Left ventricle myocardium inferior (tissue), 1 donor: ENCODE results near the gene ZKSCAN1. TPM values are rescaled to one million over a fixed set of nuclear protein-coding genes. Genes with fewer than 3 reads are reported as not detected.

Experiments used
- DNase-seq: peaks from one replicate; pipeline ENCODE4 v3.0.0-alpha.2; 2020
- H3K27ac ChIP-seq: fragments of 200-600 bp; replicated peaks from 2 replicates; pipeline ENCODE4 v1.8.0; 2021
- H3K27me3 ChIP-seq: fragments of 200-600 bp; 2 replicates; pipeline ENCODE4 v1.8.0; 2021; ENCODE audit warnings: low read depth
- H3K36me3 ChIP-seq: fragments of 200-600 bp; 2 replicates; pipeline ENCODE4 v1.8.0; 2021
- H3K4me1 ChIP-seq: fragments of 200-600 bp; 2 replicates; pipeline ENCODE4 v1.8.0; 2021
- H3K4me3 ChIP-seq: fragments of 200-600 bp; 2 replicates; pipeline ENCODE4 v1.8.0; 2021; ENCODE audit warnings: mild to moderate bottlenecking, moderate library complexity
- H3K9me3 ChIP-seq: fragments of 200-600 bp; replicated peaks from 2 replicates; pipeline ENCODE4 v1.8.0; 2021
- CTCF ChIP-seq: fragments of 200-600 bp; IDR thresholded peaks from 2 replicates; pipeline ENCODE4 v1.8.0; 2021; ENCODE audit warnings: antibody characterized with exemption, mild to moderate bottlenecking, borderline replicate concordance
- intact Hi-C: fragments of 100-400 bp; cut with micrococcal nuclease; formaldehyde crosslinking; loops from one replicate; pipeline ENCODE4 v1.11.0; 2022
- total RNA-seq: library from RNA; stranded (reverse); fragmentation: NEBNext Ultra II Directional; extraction: Animal tissue kit (Norgen Biotek cat#: 25700); gene quantifications from one replicate; pipeline ENCODE4 v1.2.1, GENCODE V29; 2021
- donor health status: DM: no; HTN: yes; CAD: no; lungs with severe emphysema.

ZKSCAN1 gene
- total RNA-seq, 1 donor from 2014 or later = 37.1 TPM

DNA sequence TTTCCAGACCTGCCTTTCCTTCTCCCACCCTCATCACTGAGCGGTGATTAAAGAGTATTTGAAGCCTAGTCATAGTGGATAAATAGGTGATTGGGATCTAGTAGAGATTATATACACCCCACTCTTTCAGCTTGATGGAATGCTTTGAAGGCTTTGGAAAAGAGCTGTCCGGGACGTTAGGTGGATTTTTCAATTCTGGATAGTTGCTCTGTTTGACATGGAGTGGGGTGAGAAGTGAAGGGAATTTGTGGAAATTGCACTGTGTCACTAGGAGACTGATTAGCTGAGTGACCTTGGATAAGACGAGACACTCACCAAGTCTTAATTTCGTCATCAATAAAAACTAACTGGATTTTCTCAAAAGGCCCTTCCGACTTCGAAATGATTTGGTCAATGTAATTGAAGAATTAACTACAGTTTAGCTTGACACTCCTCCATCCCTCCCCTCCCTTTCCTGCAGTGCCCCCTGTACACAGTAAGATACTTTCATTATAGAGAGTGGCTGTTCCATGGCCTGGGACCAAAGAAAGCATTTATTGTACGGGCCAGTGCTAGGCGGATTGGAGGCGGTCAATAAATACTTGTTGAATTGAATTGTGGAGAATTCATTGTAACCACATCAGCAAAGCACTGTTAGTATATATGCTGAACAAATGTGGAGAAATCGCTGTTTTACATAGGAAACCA, 962 bp downstream of the ZKSCAN1 start:
- intact Hi-C loops = no loop called here
- Histone ChIP-seq H3K27me3 (no peaks in the 10 kb centered on the region), H3K4me1 (peaks cover 62% of the 10 kb centered on the region), H3K36me3 (no peaks in the 10 kb centered on the region), H3K27ac (peak overlapping the region; percentile 96), H3K4me3 (peak overlapping the region; percentile 98), H3K9me3 (no peaks in the 10 kb centered on the region)
- TF ChIP-seq CTCF = no peak
- DNase-seq = no peak

GRCh38 chr7:100017300-100017699, 1.9 kb downstream of the ZKSCAN1 start:
- TF ChIP-seq CTCF = no peak
- DNase-seq = no peak
- no peak overlapping the region for H3K27ac ChIP-seq
- no peaks in the 10 kb centered on the region for H3K27me3 ChIP-seq
- no peaks in the 10 kb centered on the region for H3K9me3 ChIP-seq
- intact Hi-C loops = no loop called here
- peak overlapping the region; percentile 98 for H3K4me3 ChIP-seq
- peaks cover 65% of the 10 kb centered on the region for H3K4me1 ChIP-seq
- peaks cover 4% of the 10 kb centered on the region for H3K36me3 ChIP-seq

GRCh38 chr7:100017875-100018274, 2.5 kb downstream of the ZKSCAN1 start:
- no peak for DNase-seq
- intact Hi-C loops = no loop called here
- no peaks in the 10 kb centered on the region for H3K9me3 ChIP-seq
- H3K4me1 ChIP-seq = peaks cover 65% of the 10 kb centered on the region
- peaks cover 4% of the 10 kb centered on the region for H3K36me3 ChIP-seq
- no peak overlapping the region for H3K4me3 ChIP-seq
- no peak overlapping the region for H3K27ac ChIP-seq
- no peaks in the 10 kb centered on the region for H3K27me3 ChIP-seq
- no peak for TF ChIP-seq CTCF

GRCh38 chr7:100019908-100020307, 4.5 kb downstream of the ZKSCAN1 start:
- intact Hi-C loops = no loop called here
- no peaks in the 10 kb centered on the region for H3K9me3 ChIP-seq
- TF ChIP-seq CTCF = no peak
- peaks cover 63% of the 10 kb centered on the region for H3K4me1 ChIP-seq
- no peak for DNase-seq
- H3K36me3 ChIP-seq = peaks cover 24% of the 10 kb centered on the region
- no peaks in the 10 kb centered on the region for H3K27me3 ChIP-seq
- H3K27ac ChIP-seq = no peak overlapping the region
- H3K4me3 ChIP-seq = no peak overlapping the region

DNA sequence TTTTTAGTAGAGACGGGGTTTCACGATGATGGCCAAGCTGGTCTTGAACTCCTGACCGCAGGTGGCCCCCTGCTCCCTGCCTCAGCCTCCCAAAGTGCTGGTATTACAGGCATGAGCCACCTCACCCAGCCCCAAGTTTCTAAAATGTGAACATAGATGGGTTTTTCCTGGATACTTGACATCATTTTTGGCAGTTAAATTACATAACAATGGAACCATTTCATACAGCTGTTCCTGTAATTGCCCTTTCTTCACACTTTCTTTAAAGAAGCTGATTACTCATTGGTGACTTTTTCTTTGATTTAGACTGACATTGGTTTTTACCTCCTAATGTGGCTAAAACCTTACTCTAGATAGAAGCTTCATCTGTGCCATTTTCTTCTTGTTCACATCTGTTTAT, 5.9 kb downstream of the ZKSCAN1 start:
- no peaks in the 10 kb centered on the region for H3K9me3 ChIP-seq
- intact Hi-C loops = no loop called here
- H3K27me3 ChIP-seq = no peaks in the 10 kb centered on the region
- no peak overlapping the region for H3K4me3 ChIP-seq
- peaks cover 50% of the 10 kb centered on the region for H3K4me1 ChIP-seq
- no peak overlapping the region for H3K27ac ChIP-seq
- DNase-seq = no peak
- H3K36me3 ChIP-seq = peaks cover 38% of the 10 kb centered on the region
- no peak for TF ChIP-seq CTCF
